ENCODE measurements around the gene SLCO4C1.

SLCO4C1 gene

GRCh38 chr5:102270036-102270435 lies 26.0 kb downstream of the SLCO4C1 start:
- no peak for DNase-seq

GRCh38 chr5:102262688-102263087 lies 33.4 kb downstream of the SLCO4C1 start:
- DNase-seq, result no peak

GRCh38 chr5:102249381-102249780 lies 46.7 kb downstream of the SLCO4C1 start:
- no peak for DNase-seq

GRCh38 chr5:102243213-102243612 lies 52.9 kb downstream of the SLCO4C1 start:
- no peak for DNase-seq

DNA sequence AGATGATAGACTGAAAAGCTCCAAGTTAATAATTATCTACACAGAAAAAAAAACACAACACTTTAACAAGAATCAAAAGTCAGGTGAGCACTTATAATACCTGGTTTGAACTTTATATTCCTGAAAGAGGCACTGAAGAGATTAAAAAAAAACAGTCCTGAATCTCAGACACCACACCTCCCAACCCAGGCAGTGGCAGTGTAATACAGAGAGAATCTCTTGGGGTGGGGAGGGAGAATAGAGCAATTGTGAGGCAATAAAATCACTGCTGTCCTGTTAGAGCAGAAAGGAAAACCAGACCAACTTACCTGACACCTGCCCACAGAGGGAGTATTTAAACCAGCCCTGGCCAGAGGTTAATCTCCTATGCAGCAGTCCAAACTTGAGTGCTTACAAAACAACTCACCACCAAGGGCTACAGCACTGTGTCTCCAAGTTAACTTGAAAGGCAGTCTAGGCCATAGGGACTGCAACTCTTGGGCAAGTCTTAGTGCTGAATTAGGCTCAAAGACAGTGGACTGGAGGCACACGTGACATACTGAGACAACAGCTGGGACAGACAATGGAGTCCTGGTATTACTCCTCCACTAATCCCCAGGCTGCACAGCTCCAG lies 54.2 kb downstream of the SLCO4C1 start:
- DNase-seq, result no peak

GRCh38 chr5:102231693-102232619 lies 64.1 kb downstream of the SLCO4C1 start:
- no peak for DNase-seq

GRCh38 chr5:102229685-102230084 lies 66.4 kb downstream of the SLCO4C1 start:
- no peak for DNase-seq

DNA sequence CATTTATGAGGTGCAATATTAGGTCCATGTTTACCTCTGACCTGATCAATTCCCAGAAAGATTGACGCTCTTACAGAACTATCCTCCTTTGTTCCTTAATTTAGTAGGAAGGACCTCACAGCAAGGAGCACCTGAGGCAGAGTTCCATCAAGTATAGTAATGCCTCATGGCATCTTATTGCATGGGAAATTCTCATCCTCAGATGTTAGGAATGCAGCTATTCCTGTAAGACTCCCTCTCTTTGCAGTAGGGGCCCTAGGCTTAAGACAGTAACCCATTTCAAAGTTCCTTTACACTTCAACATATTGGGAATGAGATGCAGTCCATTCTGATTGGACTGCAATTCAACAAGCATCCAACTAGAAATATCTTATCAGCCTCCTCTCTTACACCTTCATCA lies 69.8 kb downstream of the SLCO4C1 start:
- no peak for DNase-seq

GRCh38 chr5:102223542-102224477 lies 72.3 kb downstream of the SLCO4C1 start:
- no peak for DNase-seq

DNA sequence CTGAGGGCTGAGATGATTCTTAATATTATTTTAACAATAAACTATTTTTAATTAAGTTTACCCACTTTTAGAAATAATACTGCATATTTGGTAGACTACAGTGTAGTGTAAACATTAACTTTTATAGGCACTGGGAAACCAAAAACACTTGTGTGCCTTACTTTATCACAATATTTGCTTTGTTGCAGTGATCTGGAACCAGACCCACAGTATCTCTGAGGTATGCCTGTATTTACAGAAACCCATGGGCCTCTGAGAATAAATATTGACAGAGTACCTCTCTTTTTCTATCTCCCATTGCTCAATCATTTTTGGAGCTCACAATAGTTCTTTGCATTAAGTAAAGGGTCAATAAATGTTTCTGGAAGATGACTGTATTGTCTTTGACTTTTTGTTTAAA lies 73.3 kb downstream of the SLCO4C1 start:
- no peak for DNase-seq

DNA sequence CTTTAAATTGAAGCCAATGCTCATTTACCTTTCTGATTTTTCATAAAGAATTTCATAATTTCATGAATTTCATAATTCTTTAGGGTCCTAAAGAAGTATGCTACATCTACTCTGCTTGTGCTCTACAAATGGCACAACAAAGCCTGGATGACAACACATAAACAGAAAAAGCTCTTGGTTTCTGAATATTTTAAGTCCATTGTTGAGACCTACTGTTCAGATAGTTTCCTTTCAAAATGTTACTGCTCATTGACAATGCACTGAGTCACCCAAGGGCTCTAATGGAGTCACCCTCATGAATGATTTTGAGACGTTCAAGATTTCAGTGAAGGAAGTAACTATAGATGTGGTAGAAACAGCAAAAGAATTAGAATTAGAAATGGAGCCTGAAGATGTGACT lies 74.1 kb downstream of the SLCO4C1 start:
- no peak for DNase-seq

DNA sequence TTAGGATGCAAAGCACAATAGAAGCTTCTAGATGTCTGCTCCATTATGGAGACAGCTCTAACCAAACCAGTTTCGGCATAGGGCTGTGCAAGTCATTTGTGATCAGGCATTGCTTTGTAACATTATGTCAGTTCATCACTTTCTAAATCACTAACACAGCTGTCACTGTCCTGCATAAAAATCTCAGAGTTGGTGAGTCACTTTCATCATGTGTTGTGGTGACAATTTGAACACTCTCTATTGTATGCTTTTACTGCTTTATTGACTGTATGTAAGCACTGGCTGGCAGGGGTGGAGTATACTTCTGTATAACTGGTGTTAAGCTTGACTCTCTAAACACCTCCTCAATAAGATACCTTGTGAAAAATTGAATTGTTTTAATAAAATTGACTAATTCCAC lies 77.9 kb downstream of the SLCO4C1 start:
- DNase-seq, result no peak

DNA sequence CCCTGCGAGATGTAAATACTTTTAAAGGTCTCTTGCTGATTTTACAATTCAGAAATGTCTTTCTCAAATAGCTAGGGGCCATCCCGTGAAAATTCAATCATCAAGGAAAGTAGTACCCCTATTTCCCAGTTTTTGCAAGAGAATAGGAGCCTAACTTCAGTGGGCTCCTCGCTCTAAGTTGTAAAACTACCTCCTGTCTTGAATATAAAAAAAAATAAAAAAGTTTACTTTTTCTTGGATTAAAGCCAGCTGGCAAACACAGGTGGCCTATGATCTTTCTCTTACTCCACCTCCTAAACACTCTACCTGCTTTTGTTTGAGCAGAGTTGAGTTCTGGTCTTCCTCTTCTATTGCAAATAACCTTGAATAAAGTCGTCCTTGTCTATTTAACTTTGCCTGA lies 79.4 kb downstream of the SLCO4C1 start:
- DNase-seq, result no peak

DNA sequence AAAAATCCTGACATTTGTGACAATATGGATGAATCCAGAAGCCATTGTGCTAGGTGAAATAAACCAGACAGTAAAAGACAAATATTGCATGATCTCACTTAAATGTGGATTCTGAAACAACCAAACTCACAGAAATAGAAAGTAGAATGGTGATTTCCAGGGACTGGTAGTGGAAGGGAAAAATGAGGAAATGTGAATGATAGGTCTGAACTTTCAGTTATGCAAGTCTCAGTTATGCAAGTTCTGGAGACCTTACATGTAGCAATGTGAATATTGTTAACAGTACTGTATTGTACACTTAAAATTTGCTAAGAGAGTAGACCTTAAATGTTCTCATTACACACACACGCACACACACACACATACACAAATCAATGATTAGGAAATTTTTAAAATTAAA lies 84.9 kb downstream of the SLCO4C1 start:
- DNase-seq, result no peak

DNA sequence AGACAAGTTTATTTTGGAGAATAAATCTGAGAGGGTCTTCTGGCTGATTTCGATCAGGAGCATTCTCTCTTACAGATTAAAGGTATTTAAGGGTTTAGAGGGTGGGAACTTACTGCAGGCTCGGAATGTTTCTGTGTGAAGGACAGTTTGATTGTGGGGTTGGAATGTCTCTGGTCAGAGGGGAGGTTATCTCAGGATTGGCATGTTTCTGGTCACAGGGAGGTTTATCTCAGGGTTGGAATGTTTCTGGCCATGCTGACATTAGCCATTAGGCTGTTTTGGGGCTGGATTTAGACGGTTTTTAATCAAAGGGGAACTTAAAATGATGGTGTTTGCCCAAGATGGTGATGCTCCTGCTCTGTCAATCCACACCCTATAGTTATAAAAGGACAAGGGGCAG lies 95.2 kb downstream of the SLCO4C1 start:
- no peak for DNase-seq

DNA sequence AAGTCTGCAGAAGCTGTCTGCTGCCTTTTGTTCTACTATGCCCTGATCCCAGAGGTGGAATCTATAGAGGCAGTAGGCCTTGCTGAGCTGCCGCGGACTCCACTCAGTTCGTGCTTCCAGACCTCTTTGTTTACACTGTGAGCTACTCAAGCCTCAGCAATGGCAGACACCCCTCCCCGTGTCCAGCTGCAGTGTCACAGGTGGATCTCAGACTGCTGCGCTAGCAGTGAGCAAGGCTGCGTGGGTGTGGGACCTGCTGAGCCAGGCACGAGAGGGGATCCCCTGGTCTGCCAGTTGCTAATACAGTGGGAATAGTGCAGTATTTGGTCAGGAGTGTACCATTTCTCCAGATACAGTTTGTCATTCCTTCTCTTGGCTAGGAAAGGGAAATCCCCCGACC lies 99.6 kb downstream of the SLCO4C1 start:
- DNase-seq, result no peak

All from right hindlimb (tissue), 1 donor.